HepG2 (cell line): ENCODE data around the gene CST3. TPM values are rescaled to one million over a fixed set of nuclear protein-coding genes. Genes with fewer than 3 reads are reported as not detected.

Experiments used
- HIVEP1 ChIP-seq: sonication (generic); formaldehyde crosslinking; IDR thresholded peaks from 2 replicates; pipeline ENCODE4 v1.4.0; 2020; ENCODE audit warnings: mild to moderate bottlenecking, missing genetic modification reagents
- IKZF1 ChIP-seq: fragments of 450-650 bp; IDR thresholded peaks from 2 replicates; pipeline ENCODE4 v1.7.1; 2016
- MAFF ChIP-seq: IDR thresholded peaks from 2 replicates; pipeline ENCODE4 v1.6.1; 2011; ENCODE audit warnings: low read depth, low read length, improper control_type of control experiment
- YEATS4 ChIP-seq: sonication (generic); formaldehyde crosslinking; IDR thresholded peaks from 2 replicates; pipeline ENCODE4 v1.4.0; 2020; ENCODE audit warnings: missing genetic modification reagents, borderline replicate concordance
- ZNF501 ChIP-seq: sonication (generic); formaldehyde crosslinking; IDR thresholded peaks from 2 replicates; pipeline ENCODE4 v1.5.1; 2020; ENCODE audit warnings: mild to moderate bottlenecking, moderate library complexity, missing genetic modification reagents
- ZNF558 ChIP-seq: sonication (generic); formaldehyde crosslinking; IDR thresholded peaks from 2 replicates; pipeline ENCODE4 v1.9.0; 2022; ENCODE audit warnings: mild to moderate bottlenecking, missing genetic modification reagents, borderline replicate concordance
- ZNF616 ChIP-seq: sonication (generic); formaldehyde crosslinking; IDR thresholded peaks from 2 replicates; pipeline ENCODE4 v1.5.0; 2020; ENCODE audit warnings: low read depth, mild to moderate bottlenecking, missing genetic modification reagents
- ZNF619 ChIP-seq: sonication (generic); formaldehyde crosslinking; IDR thresholded peaks from 2 replicates; pipeline ENCODE4 v1.4.0; 2020; ENCODE audit warnings: mild to moderate bottlenecking, missing genetic modification reagents
- ZSCAN21 ChIP-seq: sonication (generic); formaldehyde crosslinking; IDR thresholded peaks from 2 replicates; pipeline ENCODE4 v1.8.0; 2022; ENCODE audit warnings: mild to moderate bottlenecking, missing genetic modification reagents, moderate library complexity, borderline replicate concordance
- polyA plus RNA-seq, 8 experiments: library from polyadenylated mRNA; depleted of rRNA in 3 of 8; stranded (reverse) in 7 of 8; unstranded in 1 of 8; fragments of >200 nt; fragmentation: Illumina TruSeq in 4 of 8; extraction: Trizol in 4 of 8; gene quantifications; 2 replicates each; pipeline versions ENCODE4 v1.2.1 to v1.2.3, GENCODE V29; 2011 to 2016; ENCODE audit warnings: low read depth in 4 of 8, missing spikeins in 1 of 8, mixed read lengths in 1 of 8; ENCODE audit not compliant: insufficient read depth in 1 of 8
- total RNA-seq, 5 experiments: library from RNA; depleted of rRNA; stranded (reverse); fragments of >200 nt; fragmentation: Illumina TruSeq; extraction: Trizol; gene quantifications; 2 replicates each; pipeline ENCODE4 v1.2.3, GENCODE V29; 2016; ENCODE audit warnings: low read depth in 1 of 5
- TF ChIP-seq, protein P1 (sequence below): sonication (generic); formaldehyde crosslinking; IDR thresholded peaks from 2 replicates; pipeline ENCODE4 v1.5.0; 2020; ENCODE audit warnings: mild to moderate bottlenecking, missing genetic modification reagents, borderline replicate concordance
- TF ChIP-seq, protein P2 (sequence below): sonication (generic); formaldehyde crosslinking; IDR thresholded peaks from 2 replicates; pipeline ENCODE4 v1.8.0; 2022; ENCODE audit warnings: mild to moderate bottlenecking, missing genetic modification reagents, moderate library complexity
- TF ChIP-seq, protein P3 (sequence below): sonication (generic); formaldehyde crosslinking; IDR thresholded peaks from 2 replicates; pipeline ENCODE4 v1.4.0; 2020; ENCODE audit warnings: missing genetic modification reagents, mild to moderate bottlenecking, borderline replicate concordance
- TF ChIP-seq, protein P4 (sequence below): sonication (generic); formaldehyde crosslinking; IDR thresholded peaks from 2 replicates; pipeline ENCODE4 v1.5.1; 2020; ENCODE audit warnings: mild to moderate bottlenecking, missing genetic modification reagents
- TF ChIP-seq, protein P5 (sequence below): sonication (generic); formaldehyde crosslinking; IDR thresholded peaks from 2 replicates; pipeline ENCODE4 v1.4.0; 2020; ENCODE audit warnings: missing genetic modification reagents, low read depth, mild to moderate bottlenecking, borderline replicate concordance

The CST3 gene
- total and polyA plus RNA-seq, 2 of the 13 experiments (the other 11 are each of a cell fraction or from before 2014, with no cell fraction given) = 690 to 1,005 TPM

DNA sequence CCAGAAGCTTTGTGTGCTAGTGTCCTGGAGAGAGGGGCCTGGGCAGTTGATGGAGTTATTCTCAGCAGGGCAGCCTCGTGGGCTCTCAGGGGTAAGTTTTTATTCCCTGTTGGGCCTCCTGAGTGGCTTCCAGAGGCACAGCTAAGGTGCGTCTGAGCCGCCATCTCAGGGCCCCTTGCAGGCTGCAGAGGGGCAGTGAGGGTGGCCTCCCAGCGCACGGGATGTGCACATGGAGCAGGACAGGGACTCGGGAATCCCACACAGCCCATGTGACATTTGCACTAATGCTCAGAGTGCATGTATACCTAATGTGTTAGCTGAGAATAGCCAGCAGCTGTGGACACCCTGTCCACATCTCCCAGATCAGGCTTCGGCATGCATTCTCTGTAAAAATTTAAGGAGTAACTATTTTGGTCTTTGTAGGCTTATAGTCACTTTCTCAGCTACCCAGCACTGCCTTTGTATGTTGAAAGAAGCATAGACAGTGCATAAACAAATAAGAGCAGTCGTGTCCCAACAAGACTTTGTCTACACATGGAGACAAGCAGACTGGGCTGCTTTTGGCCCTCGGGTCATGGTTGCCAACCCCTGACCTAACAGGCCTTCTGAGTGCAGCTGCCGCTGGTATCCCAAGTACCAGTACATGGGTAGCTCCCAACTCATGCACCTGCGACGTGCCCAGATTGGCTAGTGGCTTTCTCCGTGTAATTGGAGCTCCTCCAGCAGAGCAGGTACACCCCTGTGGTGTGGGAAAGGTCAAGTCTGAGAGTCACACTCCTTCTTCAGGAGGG lies 50.8 kb downstream of the CST3 start (continued):
- TF ChIP-seq, protein P1, sequence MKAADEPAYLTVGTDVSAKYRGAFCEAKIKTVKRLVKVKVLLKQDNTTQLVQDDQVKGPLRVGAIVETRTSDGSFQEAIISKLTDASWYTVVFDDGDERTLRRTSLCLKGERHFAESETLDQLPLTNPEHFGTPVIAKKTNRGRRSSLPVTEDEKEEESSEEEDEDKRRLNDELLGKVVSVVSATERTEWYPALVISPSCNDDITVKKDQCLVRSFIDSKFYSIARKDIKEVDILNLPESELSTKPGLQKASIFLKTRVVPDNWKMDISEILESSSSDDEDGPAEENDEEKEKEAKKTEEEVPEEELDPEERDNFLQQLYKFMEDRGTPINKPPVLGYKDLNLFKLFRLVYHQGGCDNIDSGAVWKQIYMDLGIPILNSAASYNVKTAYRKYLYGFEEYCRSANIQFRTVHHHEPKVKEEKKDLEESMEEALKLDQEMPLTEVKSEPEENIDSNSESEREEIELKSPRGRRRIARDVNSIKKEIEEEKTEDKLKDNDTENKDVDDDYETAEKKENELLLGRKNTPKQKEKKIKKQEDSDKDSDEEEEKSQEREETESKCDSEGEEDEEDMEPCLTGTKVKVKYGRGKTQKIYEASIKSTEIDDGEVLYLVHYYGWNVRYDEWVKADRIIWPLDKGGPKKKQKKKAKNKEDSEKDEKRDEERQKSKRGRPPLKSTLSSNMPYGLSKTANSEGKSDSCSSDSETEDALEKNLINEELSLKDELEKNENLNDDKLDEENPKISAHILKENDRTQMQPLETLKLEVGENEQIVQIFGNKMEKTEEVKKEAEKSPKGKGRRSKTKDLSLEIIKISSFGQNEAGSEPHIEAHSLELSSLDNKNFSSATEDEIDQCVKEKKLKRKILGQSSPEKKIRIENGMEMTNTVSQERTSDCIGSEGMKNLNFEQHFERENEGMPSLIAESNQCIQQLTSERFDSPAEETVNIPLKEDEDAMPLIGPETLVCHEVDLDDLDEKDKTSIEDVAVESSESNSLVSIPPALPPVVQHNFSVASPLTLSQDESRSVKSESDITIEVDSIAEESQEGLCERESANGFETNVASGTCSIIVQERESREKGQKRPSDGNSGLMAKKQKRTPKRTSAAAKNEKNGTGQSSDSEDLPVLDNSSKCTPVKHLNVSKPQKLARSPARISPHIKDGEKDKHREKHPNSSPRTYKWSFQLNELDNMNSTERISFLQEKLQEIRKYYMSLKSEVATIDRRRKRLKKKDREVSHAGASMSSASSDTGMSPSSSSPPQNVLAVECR = no peak; the same call in 1 of the 2 replicates
- TF ChIP-seq, protein P2, sequence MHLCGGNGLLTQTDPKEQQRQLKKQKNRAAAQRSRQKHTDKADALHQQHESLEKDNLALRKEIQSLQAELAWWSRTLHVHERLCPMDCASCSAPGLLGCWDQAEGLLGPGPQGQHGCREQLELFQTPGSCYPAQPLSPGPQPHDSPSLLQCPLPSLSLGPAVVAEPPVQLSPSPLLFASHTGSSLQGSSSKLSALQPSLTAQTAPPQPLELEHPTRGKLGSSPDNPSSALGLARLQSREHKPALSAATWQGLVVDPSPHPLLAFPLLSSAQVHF (CRISPR knock-in tag) = no peak
- TF ChIP-seq IKZF1 (no peak), HIVEP1 (CRISPR knock-in tag) (no peak), YEATS4 (peak; percentile 86; the same call in 1 of the 2 replicates), ZNF619 (CRISPR knock-in tag) (no peak), ZNF501 (CRISPR knock-in tag) (peak; percentile 59; the same call in 1 of the 2 replicates), ZSCAN21 (CRISPR knock-in tag) (peak; percentile 87), ZNF616 (CRISPR knock-in tag) (no peak), ZNF558 (CRISPR knock-in tag) (no peak), MAFF (no peak)
- TF ChIP-seq, protein P3, sequence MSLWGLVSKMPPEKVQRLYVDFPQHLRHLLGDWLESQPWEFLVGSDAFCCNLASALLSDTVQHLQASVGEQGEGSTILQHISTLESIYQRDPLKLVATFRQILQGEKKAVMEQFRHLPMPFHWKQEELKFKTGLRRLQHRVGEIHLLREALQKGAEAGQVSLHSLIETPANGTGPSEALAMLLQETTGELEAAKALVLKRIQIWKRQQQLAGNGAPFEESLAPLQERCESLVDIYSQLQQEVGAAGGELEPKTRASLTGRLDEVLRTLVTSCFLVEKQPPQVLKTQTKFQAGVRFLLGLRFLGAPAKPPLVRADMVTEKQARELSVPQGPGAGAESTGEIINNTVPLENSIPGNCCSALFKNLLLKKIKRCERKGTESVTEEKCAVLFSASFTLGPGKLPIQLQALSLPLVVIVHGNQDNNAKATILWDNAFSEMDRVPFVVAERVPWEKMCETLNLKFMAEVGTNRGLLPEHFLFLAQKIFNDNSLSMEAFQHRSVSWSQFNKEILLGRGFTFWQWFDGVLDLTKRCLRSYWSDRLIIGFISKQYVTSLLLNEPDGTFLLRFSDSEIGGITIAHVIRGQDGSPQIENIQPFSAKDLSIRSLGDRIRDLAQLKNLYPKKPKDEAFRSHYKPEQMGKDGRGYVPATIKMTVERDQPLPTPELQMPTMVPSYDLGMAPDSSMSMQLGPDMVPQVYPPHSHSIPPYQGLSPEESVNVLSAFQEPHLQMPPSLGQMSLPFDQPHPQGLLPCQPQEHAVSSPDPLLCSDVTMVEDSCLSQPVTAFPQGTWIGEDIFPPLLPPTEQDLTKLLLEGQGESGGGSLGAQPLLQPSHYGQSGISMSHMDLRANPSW (CRISPR knock-in tag) = no peak
- TF ChIP-seq, protein P4, sequence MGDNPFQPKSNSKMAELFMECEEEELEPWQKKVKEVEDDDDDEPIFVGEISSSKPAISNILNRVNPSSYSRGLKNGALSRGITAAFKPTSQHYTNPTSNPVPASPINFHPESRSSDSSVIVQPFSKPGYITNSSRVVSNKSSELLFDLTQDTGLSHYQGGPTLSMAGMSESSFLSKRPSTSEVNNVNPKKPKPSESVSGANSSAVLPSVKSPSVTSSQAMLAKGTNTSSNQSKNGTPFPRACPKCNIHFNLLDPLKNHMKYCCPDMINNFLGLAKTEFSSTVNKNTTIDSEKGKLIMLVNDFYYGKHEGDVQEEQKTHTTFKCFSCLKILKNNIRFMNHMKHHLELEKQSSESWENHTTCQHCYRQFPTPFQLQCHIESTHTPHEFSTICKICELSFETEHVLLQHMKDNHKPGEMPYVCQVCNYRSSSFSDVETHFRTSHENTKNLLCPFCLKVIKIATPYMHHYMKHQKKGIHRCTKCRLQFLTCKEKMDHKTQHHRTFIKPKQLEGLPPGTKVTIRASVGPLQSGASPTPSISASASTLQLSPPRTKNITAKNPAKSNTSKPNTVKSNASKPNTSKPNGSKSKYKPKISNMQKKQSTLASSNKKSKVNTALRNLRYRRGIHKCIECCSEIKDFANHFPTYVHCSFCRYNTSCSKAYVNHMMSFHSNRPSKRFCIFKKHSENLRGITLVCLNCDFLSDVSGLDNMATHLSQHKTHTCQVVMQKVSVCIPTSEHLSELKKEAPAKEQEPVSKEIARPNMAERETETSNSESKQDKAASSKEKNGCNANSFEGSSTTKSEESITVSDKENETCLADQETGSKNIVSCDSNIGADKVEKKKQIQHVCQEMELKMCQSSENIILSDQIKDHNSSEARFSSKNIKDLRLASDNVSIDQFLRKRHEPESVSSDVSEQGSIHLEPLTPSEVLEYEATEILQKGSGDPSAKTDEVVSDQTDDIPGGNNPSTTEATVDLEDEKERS (CRISPR knock-in tag) = no peak
- TF ChIP-seq, protein P5, sequence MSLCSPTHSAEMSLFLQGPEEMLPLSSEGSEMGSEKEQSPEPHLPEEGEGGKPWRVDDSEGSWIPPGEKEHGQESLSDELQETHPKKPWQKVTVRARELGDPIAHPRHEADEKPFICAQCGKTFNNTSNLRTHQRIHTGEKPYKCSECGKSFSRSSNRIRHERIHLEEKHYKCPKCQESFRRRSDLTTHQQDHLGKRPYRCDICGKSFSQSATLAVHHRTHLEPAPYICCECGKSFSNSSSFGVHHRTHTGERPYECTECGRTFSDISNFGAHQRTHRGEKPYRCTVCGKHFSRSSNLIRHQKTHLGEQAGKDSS (CRISPR knock-in tag) = peak; percentile 72; the same call in 1 of the 2 replicates
